Measurements from ENCODE around the gene CCDC39.
A peak's percentile ranks its signal among the peaks of the same experiment; 100 is the strongest.

The CCDC39 gene

DNA sequence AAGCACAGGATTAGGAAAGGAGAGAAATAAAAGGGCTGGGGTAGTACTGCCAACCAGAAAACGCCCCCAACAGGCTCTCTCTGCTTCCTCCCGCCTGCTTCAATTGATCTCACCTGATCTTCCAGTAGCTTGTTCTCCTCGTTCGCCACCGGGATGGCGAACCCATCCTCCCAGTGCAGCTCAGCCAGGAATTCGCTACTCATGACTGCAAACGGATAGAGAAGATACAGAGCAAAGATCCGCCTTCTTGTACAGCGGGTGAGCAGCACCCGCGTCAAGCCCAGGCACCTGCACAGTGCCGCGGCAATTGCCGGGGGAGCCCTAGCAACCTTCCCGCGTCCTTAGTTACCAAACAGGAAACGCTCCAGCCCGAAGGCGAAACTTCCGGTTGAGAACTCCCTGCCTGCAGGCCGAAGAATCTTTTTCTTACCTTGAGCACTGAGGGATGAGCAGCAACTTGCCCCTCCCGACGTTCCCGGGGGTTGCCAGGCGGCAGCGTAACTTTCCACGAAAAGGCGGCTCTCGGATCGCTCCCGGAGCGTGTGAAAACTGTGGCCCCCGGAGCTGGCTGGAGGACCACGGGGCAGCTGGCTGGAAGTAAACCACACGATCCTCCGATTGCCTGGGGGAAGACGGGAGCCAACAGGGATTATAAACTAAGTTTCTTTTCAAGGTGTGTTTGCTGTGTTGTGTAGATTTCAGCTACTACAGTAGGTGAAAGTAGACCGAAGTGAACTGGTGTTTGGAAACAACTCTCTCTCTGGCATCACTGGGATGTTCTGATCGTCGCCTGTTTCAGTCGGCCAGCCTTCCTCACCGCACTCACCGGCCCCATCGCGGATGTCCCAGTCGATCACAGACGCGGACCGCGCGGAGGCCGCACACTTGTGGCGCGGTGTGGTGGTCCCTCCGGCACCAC, at the start of gene CCDC39:
TSS of gene CCDC39 (minus strand) at position 312 of the 919 bp plus-strand sequence. CDS start at position 203, 109 bp downstream.
- DNase-seq (ENCODE audit: low read depth): peak; percentile 79

GRCh38 chr3:180720012-180720411, 40.7 kb upstream of the CCDC39 start:
- DNase-seq (ENCODE audit: low read depth): no peak

DNA sequence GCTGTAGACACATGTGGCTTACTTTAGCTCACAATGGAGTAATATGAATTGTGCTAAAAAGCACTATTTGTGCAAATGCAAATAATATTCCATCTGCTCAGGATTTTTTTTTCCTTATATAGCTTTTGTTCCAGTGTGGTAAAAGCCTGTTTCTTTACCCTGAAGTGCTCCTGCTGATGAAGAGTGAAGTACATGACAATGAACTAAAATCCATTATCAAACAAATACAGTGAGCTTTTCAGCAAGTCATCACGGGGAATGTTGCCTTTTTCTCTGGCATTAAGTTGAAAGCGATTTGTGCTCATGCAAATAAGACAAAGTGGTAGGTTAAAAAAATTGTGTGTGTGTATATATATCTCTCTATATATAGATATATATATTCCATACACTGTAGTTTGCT, 28.6 kb upstream of the CCDC39 start:
- DNase-seq (ENCODE audit: low read depth): no peak

- no peak for DNase-seq (ENCODE audit: low read depth)
These were observed 26.3 kb upstream of the CCDC39 start for GRCh38 chr3:180705619-180706018.

DNA sequence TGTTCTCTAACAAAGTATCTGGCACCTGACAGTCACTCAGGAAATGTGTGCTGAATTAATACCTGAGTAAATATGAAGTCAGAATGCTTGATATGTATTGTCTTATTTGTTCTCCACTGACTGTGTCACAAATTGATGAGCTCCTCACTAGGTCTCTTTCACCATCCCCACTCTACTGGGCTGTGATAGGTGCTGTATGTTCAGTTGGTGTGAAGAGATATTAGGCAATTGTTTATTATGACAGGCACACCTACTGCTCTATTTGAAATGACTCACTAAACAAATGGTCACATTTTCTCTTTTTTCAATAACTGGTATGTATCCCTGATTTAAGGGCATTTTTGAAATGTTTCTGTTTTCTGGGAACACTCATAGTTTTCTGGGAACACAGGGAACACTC, 25.2 kb upstream of the CCDC39 start:
- DNase-seq (ENCODE audit: low read depth): no peak

- DNase-seq (ENCODE audit: low read depth): peak; percentile 18
These were observed 21.7 kb upstream of the CCDC39 start for GRCh38 chr3:180700941-180701340.

- DNase-seq (ENCODE audit: low read depth): no peak
These were observed 19.5 kb upstream of the CCDC39 start for GRCh38 chr3:180698760-180699270.

- no peak for DNase-seq (ENCODE audit: low read depth)
These were observed 15.0 kb upstream of the CCDC39 start for GRCh38 chr3:180694321-180694720.

DNA sequence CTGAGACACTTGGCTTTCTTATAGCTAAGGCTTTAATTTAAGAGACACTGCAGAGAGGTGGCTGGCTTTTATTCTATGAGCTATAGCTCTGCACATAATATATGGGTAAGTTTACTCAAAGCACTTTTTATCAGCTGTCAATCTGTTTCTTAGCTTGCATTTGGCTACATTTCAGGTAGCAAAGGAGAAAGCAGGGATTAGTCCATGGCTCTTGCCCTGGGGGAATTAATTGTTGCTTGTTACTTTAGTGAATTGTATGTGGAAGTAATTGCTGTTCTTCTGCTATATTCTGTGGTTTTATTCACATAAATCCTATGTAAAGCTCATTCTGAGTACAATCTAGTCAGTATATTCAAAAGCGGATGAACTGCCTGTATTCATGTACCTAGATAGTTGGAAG, 14.4 kb upstream of the CCDC39 start:
- DNase-seq (ENCODE audit: low read depth): no peak

DNA sequence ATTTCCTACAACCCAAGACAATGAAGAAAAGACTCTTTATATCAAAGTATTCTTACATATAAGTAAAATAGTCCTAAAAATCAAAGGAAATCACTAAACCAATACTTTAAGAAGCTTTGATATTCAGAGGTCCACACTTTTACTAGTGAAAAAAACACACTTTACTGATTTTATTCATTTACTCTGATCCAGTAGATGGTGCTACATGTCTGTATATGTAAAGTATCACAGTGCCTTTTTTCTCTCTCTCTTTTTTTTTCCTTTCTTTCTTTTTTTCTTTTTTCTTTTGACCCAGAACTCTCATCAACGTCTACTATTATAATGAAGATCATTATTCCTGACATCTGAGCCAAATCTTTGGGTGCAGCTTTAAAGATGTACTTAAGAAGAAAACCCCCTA, 10.8 kb upstream of the CCDC39 start:
- peak; percentile 27 for DNase-seq (ENCODE audit: low read depth)

DNA sequence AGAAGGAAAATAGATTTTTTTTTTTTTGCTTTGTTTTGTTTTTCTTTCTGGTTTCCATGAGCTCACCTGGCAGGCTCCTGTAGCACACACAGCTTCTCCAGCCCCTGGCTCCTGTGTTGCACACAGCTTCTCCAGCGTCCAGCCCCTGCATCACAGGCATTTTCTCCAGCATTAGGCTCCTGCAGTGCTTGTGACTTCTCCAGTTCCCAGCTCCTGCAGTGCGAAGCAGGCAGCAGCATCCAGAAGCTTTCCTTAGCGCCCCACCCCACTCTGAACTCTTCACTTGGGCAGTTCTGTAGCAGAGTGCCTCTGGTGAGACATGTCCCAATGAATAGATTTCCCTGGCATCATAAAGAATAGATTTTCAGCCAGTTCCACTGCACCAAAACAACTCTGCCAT, 5.5 kb upstream of the CCDC39 start:
- DNase-seq (ENCODE audit: low read depth): no peak

DNA sequence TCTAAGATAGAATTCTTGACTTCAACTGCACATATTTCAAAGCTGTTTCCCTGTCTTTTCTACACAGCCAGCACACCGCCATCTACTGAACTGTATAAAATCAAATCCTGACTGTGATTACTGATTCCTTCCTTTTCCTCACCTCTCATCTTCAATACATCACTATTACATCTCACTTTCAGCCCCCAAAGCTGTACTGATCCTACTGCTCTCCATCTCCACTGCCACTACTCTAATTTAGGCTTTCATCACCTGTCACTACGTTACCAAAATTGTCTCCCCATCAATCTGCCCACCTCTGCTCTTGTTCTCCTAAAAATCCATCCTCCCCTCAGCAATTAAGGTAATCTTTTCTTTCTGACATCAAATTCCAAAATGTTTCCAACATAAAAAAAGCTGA, 4.5 kb upstream of the CCDC39 start:
- no peak for DNase-seq (ENCODE audit: low read depth)

- DNase-seq (ENCODE audit: low read depth): peak; percentile 49
These were observed 775 bp upstream of the CCDC39 start for GRCh38 chr3:180680097-180680430.

- DNase-seq (ENCODE audit: low read depth): no peak
These were observed 1.1 kb downstream of the CCDC39 start for GRCh38 chr3:180678231-180678630.

- DNase-seq (ENCODE audit: low read depth): no peak
These were observed 17.8 kb downstream of the CCDC39 start for GRCh38 chr3:180661444-180661843.

DNA sequence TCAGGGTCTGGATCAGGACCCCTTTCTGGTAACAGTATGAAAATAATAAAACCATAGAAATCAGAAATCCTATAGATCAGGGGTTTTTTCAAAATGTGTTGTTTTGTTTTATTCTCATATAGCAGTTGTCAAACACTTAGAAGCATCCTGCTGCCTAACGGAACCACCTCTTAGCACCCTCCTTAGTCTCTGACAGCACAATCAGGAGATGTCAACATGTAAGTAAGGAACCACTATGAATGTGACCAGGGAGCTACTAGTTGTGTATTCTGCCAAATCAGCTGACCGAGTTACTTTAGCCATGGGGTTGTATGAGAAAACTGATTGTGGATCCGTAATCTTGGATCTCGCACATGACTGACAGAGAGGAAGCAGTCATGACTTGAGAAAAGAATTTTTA, 22.2 kb downstream of the CCDC39 start:
- DNase-seq (ENCODE audit: low read depth): no peak

GRCh38 chr3:180656406-180656805, 22.9 kb downstream of the CCDC39 start:
- no peak for DNase-seq (ENCODE audit: low read depth)

DNA sequence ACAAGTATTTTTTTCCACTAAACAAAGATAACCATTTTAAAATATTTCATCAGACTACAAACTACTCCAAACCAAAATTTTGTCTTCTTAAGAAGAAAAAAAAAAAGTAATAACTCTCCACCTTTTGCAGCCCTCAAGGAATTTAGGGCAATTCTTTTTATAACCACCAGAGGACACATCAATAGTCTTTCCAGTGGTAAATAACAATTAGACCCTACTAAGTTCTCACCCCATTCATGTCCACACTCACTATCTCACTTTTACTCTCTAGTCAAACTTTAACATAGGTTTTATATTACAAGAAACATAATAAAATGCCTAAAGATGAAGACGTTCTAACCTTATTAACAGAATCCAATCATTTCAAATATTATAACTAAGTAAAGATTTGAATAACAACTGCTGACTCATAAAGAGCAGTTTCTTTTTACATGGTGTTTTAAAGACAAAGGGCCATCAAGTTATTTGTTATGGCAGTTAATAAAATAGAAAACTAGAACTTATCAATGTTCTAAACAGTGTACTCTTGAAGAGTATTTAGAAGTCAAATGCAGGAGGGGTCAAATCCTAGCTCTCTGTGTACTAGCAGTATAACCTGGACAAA, 33.0 kb downstream of the CCDC39 start:
- peak; percentile 31 for DNase-seq (ENCODE audit: low read depth)

DNA sequence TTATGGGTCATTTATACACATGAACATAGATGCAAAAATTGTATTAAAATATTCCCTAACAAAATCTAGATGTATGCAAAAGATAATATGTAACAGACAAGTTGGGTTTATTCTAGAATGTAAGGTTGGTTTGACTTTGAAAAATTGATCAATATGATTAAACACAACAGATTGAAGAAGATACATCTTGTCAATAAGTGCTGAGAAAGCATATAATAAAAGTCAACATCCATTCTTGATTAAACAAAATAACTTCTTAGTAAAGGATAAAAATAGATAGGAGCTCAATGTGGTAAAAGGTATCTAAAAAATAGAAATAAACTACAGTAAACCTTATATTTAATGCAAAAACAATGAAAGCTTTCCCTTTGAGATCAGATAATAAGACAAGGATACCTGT, 38.3 kb downstream of the CCDC39 start:
- DNase-seq (ENCODE audit: low read depth): no peak

GRCh38 chr3:180633722-180634121, 45.6 kb downstream of the CCDC39 start:
- DNase-seq (ENCODE audit: low read depth): no peak

DNA sequence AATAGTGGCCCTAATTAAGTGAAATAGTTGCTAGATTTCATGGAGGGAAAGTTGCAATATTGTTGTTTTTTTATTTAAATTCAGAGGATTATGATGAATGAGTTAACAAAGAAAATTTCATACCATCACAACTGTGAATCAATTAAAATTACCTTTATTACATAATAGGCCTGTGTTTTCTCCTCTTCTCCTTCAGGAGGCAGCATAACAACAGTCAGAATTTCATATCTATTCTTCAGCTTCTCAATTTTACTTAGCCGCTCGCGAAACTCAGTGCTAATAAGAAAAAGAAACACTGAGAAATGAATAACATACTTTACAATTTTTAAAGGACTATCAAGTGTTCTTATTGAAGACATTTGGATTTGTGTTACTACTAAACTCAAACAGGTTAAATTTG, 48.0 kb downstream of the CCDC39 start:
- no peak for DNase-seq (ENCODE audit: low read depth)

DNA sequence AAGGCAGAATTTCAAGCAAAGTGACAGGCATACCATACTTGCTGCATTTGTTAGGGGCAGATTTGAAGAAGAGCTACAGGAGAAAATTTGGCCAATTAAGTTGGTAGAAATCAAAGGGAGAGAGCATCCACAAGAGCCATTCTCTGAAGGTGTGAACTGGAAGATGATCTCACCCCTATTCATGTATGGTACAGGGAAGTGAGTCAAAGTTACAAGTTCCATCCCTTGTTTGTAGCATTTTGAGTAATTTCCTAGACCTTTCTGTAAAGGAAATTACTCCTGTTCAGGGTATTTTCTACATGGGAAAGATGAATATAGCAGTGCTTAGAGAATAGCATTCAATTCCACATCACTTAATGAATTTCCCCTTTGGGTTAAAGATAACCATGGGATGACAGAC, 48.9 kb downstream of the CCDC39 start:
- peak; percentile 62 for DNase-seq (ENCODE audit: low read depth)

GRCh38 chr3:180626844-180627243, 52.4 kb downstream of the CCDC39 start:
- no peak for DNase-seq (ENCODE audit: low read depth)

Measured in ELR (cell line).